H9 (cell line): ENCODE data around the gene ANKS1B. TPM values are rescaled to one million over a fixed set of nuclear protein-coding genes. Genes with fewer than 3 reads are reported as not detected.

ENCODE experiments used
- DNase-seq: peaks from one replicate; pipeline ENCODE4 v3.0.0-alpha.2; 2017
- H2AFZ ChIP-seq: one replicate; pipeline ENCODE4 v1.6.1; 2013; ENCODE audit warnings: mild to moderate bottlenecking, low read length, control low read depth, moderate library complexity
- H2AK5ac ChIP-seq: 2 replicates; pipeline ENCODE4 v1.6.1; 2013; ENCODE audit warnings: low read length, control low read depth, mixed read lengths; ENCODE audit not compliant: insufficient read length
- H2BK120ac ChIP-seq: one replicate; pipeline ENCODE4 v1.6.1; 2013; ENCODE audit warnings: low read depth, mild to moderate bottlenecking, low read length, control low read depth, inconsistent platforms; ENCODE audit not compliant: poor library complexity, severe bottlenecking
- H2BK12ac ChIP-seq: 2 replicates; pipeline ENCODE4 v1.6.1; 2013; ENCODE audit warnings: low read length, control low read depth, mixed read lengths, low read depth; ENCODE audit not compliant: insufficient read length
- H2BK15ac ChIP-seq: 2 replicates; pipeline ENCODE4 v1.6.1; 2013; ENCODE audit warnings: low read depth, low read length, control low read depth
- H2BK20ac ChIP-seq: one replicate; pipeline ENCODE4 v1.6.1; 2013; ENCODE audit warnings: low read depth, mild to moderate bottlenecking, low read length, control low read depth, inconsistent platforms; ENCODE audit not compliant: poor library complexity, severe bottlenecking
- H2BK5ac ChIP-seq: 2 replicates; pipeline ENCODE4 v1.6.1; 2013; ENCODE audit warnings: low read length, control low read depth, mixed read lengths; ENCODE audit not compliant: insufficient read length
- H3K14ac ChIP-seq: 2 replicates; pipeline ENCODE4 v1.6.1; 2013; ENCODE audit warnings: low read length, control low read depth; ENCODE audit not compliant: insufficient read depth
- H3K18ac ChIP-seq: 2 replicates; pipeline ENCODE4 v1.6.1; 2013; ENCODE audit warnings: low read depth, mild to moderate bottlenecking, mixed read lengths, low read length, control low read depth; ENCODE audit not compliant: insufficient read length
- H3K23ac ChIP-seq: 2 replicates; pipeline ENCODE4 v1.6.1; 2013; ENCODE audit warnings: low read length, control low read depth, mixed read lengths, low read depth; ENCODE audit not compliant: insufficient read length
- H3K23me2 ChIP-seq: 2 replicates; pipeline ENCODE4 v1.6.1; 2013; ENCODE audit warnings: low read depth, mild to moderate bottlenecking, mixed read lengths, low read length, control low read depth; ENCODE audit not compliant: insufficient read length, poor library complexity, severe bottlenecking
- H3K27ac ChIP-seq: 2 replicates; pipeline ENCODE4 v1.5.1; 2013; ENCODE audit warnings: low read length, control low read depth, mixed read lengths, low read depth; ENCODE audit not compliant: insufficient read length
- H3K27me3 ChIP-seq: 2 replicates; pipeline ENCODE4 v1.6.1; 2013; ENCODE audit warnings: low read length, control low read depth, inconsistent platforms; ENCODE audit not compliant: insufficient read depth
- H3K4ac ChIP-seq: 2 replicates; pipeline ENCODE4 v1.6.1; 2013; ENCODE audit warnings: low read depth, mild to moderate bottlenecking, control low read depth, inconsistent platforms, low read length, moderate library complexity
- H3K4me1 ChIP-seq: 2 replicates; pipeline ENCODE4 v1.6.1; 2013; ENCODE audit warnings: low read length, control low read depth, inconsistent platforms; ENCODE audit not compliant: insufficient read depth
- H3K4me2 ChIP-seq: 2 replicates; pipeline ENCODE4 v1.6.1; 2013; ENCODE audit warnings: low read length, control low read depth, mixed read lengths; ENCODE audit not compliant: insufficient read length, insufficient read depth
- H3K56ac ChIP-seq: 2 replicates; pipeline ENCODE4 v1.6.1; 2013; ENCODE audit warnings: low read depth, mild to moderate bottlenecking, mixed read lengths, low read length, control low read depth; ENCODE audit not compliant: insufficient read length
- H3K79me1 ChIP-seq: 2 replicates; pipeline ENCODE4 v1.6.1; 2013; ENCODE audit warnings: low read depth, mild to moderate bottlenecking, moderate library complexity, low read length, control low read depth, inconsistent platforms; ENCODE audit not compliant: insufficient read depth, poor library complexity, severe bottlenecking
- H3K79me2 ChIP-seq: 2 replicates; pipeline ENCODE4 v1.6.1; 2013; ENCODE audit warnings: low read length, control low read depth, inconsistent platforms; ENCODE audit not compliant: insufficient read depth
- H3K9ac ChIP-seq: 2 replicates; pipeline ENCODE4 v1.6.1; 2013; ENCODE audit warnings: low read length, control low read depth, mixed read lengths; ENCODE audit not compliant: insufficient read length; ENCODE audit errors: extremely low read depth
- H3K9me3 ChIP-seq: one replicate; pipeline ENCODE4 v1.6.1; 2013; ENCODE audit warnings: low read depth, low read length, inconsistent platforms; ENCODE audit not compliant: control insufficient read depth
- H3T11ph ChIP-seq: one replicate; pipeline ENCODE4 v1.6.1; 2013; ENCODE audit warnings: mild to moderate bottlenecking, low read length, control low read depth, inconsistent platforms
- H4K20me1 ChIP-seq: one replicate; pipeline ENCODE4 v1.6.1; 2013; ENCODE audit not compliant: control insufficient read depth, insufficient read length, insufficient read depth
- H4K5ac ChIP-seq: 2 replicates; pipeline ENCODE4 v1.6.1; 2013; ENCODE audit warnings: low read depth, mild to moderate bottlenecking, mixed read lengths, low read length, control low read depth; ENCODE audit not compliant: insufficient read length
- H4K8ac ChIP-seq: replicated peaks from 2 replicates; pipeline ENCODE4 v1.6.1; 2013; ENCODE audit warnings: low read length, control low read depth, mixed read lengths, low read depth; ENCODE audit not compliant: insufficient read length
- H4K91ac ChIP-seq: 2 replicates; pipeline ENCODE4 v1.6.1; 2013; ENCODE audit warnings: low read depth, mild to moderate bottlenecking, moderate library complexity, mixed read lengths, low read length, control low read depth; ENCODE audit not compliant: insufficient read length
- H3K27ac Mint-ChIP-seq, 3 experiments: 2 replicates in 2 of 3; 3 replicates in 1 of 3; pipeline ENCODE4 v1.8.0; 2020 to 2021; ENCODE audit warnings: mixed read lengths in 3 of 3, mild to moderate bottlenecking in 1 of 3, moderate library complexity in 1 of 3
- H3K27me3 Mint-ChIP-seq: 2 replicates; pipeline ENCODE4 v1.8.0; 2021; ENCODE audit warnings: low read depth, mild to moderate bottlenecking, moderate library complexity, mixed read lengths
- H3K36me3 Mint-ChIP-seq, 3 experiments: 2 replicates in 2 of 3; 3 replicates in 1 of 3; pipeline ENCODE4 v1.8.0; 2020 to 2021; ENCODE audit warnings: low read depth in 3 of 3, mixed read lengths in 3 of 3; ENCODE audit not compliant: insufficient read depth in 1 of 3
- H3K4me1 Mint-ChIP-seq, 2 experiments: 2 replicates each; pipeline ENCODE4 v1.8.0; 2020; ENCODE audit warnings: mixed read lengths in 2 of 2
- H3K4me3 Mint-ChIP-seq, 2 experiments: 2 replicates in 1 of 2; 3 replicates in 1 of 2; pipeline ENCODE4 v1.8.0; 2020 to 2021; ENCODE audit warnings: mild to moderate bottlenecking in 2 of 2, mixed read lengths in 2 of 2, moderate library complexity in 1 of 2
- H3K9me3 Mint-ChIP-seq, 2 experiments: 2 replicates in 1 of 2; 3 replicates in 1 of 2; pipeline ENCODE4 v1.8.0; 2020; ENCODE audit warnings: mild to moderate bottlenecking in 2 of 2, mixed read lengths in 2 of 2, moderate library complexity in 1 of 2
- WGBS: extraction: QIAGEN DNeasy Blood & Tissue Kit; methylation state at CpG from one replicate; pipeline ENCODE4 v1.1.7; 2013; ENCODE audit warnings: missing lambda C conversion rate, low lambda C conversion rate, mixed read lengths; ENCODE audit not compliant: insufficient read length; ENCODE audit errors: extremely low coverage; 5-methylcytosine and 5-hydroxymethylcytosine counted together
- total RNA-seq: library from RNA; stranded (reverse); gene quantifications from 2 replicates; pipeline ENCODE4 v1.2.1, GENCODE V29; 2021
- TF ChIP-seq, protein P1 (sequence below): fragments of 200-600 bp; sonication (generic); conservative IDR thresholded peaks from 3 replicates; pipeline ENCODE4 v1.8.0; 2021; ENCODE audit warnings: antibody characterized with exemption, mild to moderate bottlenecking

ANKS1B gene
- total RNA-seq, 1 experiment from 2014 or later: 4.1 TPM

- Histone ChIP-seq H2BK12ac (no peak overlapping the region), H3K79me1 (no peaks in the 10 kb centered on the region), H2BK120ac (no peak overlapping the region), H3K23me2 (no peaks in the 10 kb centered on the region), H4K8ac (no peak overlapping the region), H3K4me2 (no peak overlapping the region), H3K14ac (no peak overlapping the region), H3K18ac (no peak overlapping the region), H4K5ac (no peak overlapping the region), H2AFZ (no peak overlapping the region), H2AK5ac (no peak overlapping the region), H3K4ac (no peak overlapping the region), H4K91ac (no peak overlapping the region), H3K4me1 (no peaks in the 10 kb centered on the region), H3K9me3 (no peaks in the 10 kb centered on the region), H3K56ac (no peak overlapping the region), H3T11ph (no peak overlapping the region), H3K9ac (no peak overlapping the region), H4K20me1 (no peaks in the 10 kb centered on the region), H3K27me3 (no peaks in the 10 kb centered on the region), H3K27ac (no peak overlapping the region), H2BK15ac (no peak overlapping the region), H3K79me2 (no peaks in the 10 kb centered on the region), H2BK20ac (no peak overlapping the region), H3K23ac (no peak overlapping the region), H2BK5ac (no peak overlapping the region)
- Mint-ChIP-seq H3K27me3 (no peaks in the 10 kb centered on the region), H3K36me3 (peaks cover 0 to 47% (median 40%) of the 10 kb centered on the region in 3 experiments; a peak in 5 of 7 replicates), H3K4me1 (no peaks in the 10 kb centered on the region), H3K9me3 (no peaks in the 10 kb centered on the region), H3K27ac (no peak overlapping the region), H3K4me3 (no peak overlapping the region)
- TF ChIP-seq, protein P1, sequence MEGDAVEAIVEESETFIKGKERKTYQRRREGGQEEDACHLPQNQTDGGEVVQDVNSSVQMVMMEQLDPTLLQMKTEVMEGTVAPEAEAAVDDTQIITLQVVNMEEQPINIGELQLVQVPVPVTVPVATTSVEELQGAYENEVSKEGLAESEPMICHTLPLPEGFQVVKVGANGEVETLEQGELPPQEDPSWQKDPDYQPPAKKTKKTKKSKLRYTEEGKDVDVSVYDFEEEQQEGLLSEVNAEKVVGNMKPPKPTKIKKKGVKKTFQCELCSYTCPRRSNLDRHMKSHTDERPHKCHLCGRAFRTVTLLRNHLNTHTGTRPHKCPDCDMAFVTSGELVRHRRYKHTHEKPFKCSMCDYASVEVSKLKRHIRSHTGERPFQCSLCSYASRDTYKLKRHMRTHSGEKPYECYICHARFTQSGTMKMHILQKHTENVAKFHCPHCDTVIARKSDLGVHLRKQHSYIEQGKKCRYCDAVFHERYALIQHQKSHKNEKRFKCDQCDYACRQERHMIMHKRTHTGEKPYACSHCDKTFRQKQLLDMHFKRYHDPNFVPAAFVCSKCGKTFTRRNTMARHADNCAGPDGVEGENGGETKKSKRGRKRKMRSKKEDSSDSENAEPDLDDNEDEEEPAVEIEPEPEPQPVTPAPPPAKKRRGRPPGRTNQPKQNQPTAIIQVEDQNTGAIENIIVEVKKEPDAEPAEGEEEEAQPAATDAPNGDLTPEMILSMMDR: no peak
- no CpG with 5 or more reads among the region's 2 CpGs for WGBS
- no peak for DNase-seq
These were observed 1298.1 kb downstream of the ANKS1B start for GRCh38 chr12:98686603-98687002.

Other genes starting within 250 kb of the ANKS1B start
- gene BLTP3B, start 157.9 kb upstream of the ANKS1B start, total RNA-seq: 20.7 and 23.9 TPM in 2 replicates
- 34.9 and 36.5 TPM in 2 replicates for gene ACTR6, start 215.9 kb upstream of the ANKS1B start, total RNA-seq